GM19240 (cell line): ENCODE measurements around the gene CDC16.
"Not testable (repeated sequence)": the region's sequence is repeated elsewhere in the genome, so short reads cannot be mapped to it uniquely, and the experiment has no call there.

Source experiments
- DNase-seq: peaks from one replicate; pipeline ENCODE4 v3.0.0; 2011; ENCODE audit warnings: low spot score; ENCODE audit not compliant: insufficient read length

The CDC16 gene

GRCh38 chr13:114227528-114227927 is 7.2 kb upstream of the CDC16 start:
- no peak for DNase-seq

GRCh38 chr13:114228176-114228575 is 6.5 kb upstream of the CDC16 start:
- no peak for DNase-seq

- no peak for DNase-seq
Measured at GRCh38 chr13:114229506-114229905, 5.2 kb upstream of the CDC16 start.

GRCh38 chr13:114230117-114230516 is 4.6 kb upstream of the CDC16 start:
- DNase-seq: no peak

- DNase-seq: no peak
Measured at GRCh38 chr13:114230575-114230974, 4.1 kb upstream of the CDC16 start.

- no peak for DNase-seq
Measured at GRCh38 chr13:114231886-114232285, 2.8 kb upstream of the CDC16 start.

- DNase-seq: no peak
Measured at GRCh38 chr13:114234266-114234644, 442 bp upstream of the CDC16 start.

GRCh38 chr13:114235697-114236096 is 1.0 kb downstream of the CDC16 start:
- no peak for DNase-seq

GRCh38 chr13:114236227-114236626 is 1.5 kb downstream of the CDC16 start:
- DNase-seq: no peak

DNA sequence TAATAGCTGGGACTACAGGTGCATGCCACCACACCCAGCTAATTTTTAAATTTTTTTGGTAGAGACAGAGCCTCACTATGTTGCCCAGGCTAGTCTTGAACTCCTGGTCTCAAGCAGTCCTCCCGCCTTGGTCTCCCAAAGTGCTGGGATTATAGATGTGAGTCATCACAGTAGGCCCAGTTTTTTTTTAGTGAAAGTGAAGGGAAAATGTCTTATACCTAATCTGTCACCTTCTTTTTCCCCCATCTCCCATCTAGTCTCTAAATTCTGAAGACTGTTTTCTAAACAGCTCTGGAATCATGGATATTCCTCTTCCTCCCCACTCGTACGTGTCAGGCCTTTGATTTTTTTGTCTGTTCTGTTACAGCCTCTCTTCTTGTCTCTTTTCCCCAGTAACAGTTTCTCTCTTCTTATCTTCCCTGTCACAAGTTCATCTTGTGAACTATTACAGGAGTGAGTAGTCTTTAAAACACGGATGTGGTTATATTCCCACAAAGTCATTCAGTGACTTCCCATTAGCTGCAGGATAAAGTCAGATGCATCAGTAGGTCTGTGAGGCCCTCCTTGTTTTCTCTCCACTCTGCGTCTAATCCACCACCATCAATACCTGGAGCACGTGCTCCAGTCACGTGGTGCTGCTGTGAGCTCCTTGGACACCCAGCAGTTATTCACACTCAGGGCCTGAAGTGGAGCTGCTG is 2.9 kb downstream of the CDC16 start:
- no peak for DNase-seq

GRCh38 chr13:114241918-114242317 is 7.2 kb downstream of the CDC16 start:
- DNase-seq: no peak

GRCh38 chr13:114243971-114244370 is 9.3 kb downstream of the CDC16 start:
- DNase-seq: no peak

DNA sequence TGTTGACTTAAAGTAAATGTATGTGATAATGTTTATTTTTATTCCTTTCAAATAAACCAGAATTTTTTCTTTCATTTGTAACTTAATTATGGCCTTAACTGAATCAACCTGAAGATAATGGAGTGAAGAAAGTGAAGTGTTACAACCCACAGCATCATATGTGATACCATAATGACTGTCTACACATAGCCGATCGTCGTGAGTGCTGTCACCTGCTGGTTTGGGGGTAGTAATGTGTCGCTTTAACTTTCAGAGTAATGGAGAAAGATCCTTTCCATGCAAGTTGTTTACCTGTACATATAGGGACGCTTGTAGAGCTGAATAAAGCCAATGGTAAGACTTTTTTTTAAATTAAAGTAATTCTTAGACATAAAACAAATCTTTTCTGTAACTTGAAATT is 9.9 kb downstream of the CDC16 start:
- DNase-seq: no peak

GRCh38 chr13:114248011-114248410 is 13.3 kb downstream of the CDC16 start:
- DNase-seq: no peak

DNA sequence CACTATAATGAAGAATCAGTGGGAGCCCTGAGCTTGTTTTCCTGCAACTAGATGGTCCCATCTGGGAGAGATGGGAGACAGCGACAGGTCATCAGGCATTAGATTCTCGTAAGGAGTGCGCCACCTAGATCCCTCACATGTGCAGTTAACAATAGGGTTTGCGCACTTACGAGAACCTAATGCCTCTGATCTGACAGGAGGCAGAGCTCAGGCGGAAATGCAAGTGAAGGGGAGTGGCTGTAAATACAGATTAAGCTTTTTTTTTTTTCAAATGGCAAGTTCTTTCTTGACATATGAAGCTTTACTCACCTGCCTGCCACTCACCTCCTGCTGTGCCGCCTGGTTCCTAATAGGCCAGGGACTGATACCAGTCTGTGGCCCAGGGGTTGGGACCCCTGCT is 14.4 kb downstream of the CDC16 start:
- DNase-seq: no peak

GRCh38 chr13:114251639-114252440 is 17.1 kb downstream of the CDC16 start:
- DNase-seq: not testable (repeated sequence)

- no peak for DNase-seq
Measured at GRCh38 chr13:114256547-114256946, 21.9 kb downstream of the CDC16 start.

- DNase-seq: no peak
Measured at GRCh38 chr13:114257014-114257413, 22.3 kb downstream of the CDC16 start.

- DNase-seq: no peak
Measured at GRCh38 chr13:114258589-114258988, 23.9 kb downstream of the CDC16 start.

GRCh38 chr13:114259374-114259773 is 24.7 kb downstream of the CDC16 start:
- no peak for DNase-seq

- no peak for DNase-seq
Measured at GRCh38 chr13:114259974-114260373, 25.3 kb downstream of the CDC16 start.

- no peak for DNase-seq
Measured at GRCh38 chr13:114260814-114261213, 26.1 kb downstream of the CDC16 start.
